ENCODE results near the gene HECW1. TPM values are rescaled to one million over a fixed set of nuclear protein-coding genes. Genes with fewer than 3 reads are reported as not detected.
"Not testable (repeated sequence)": the region's sequence is repeated elsewhere in the genome, so short reads cannot be mapped to it uniquely, and the experiment has no call there.

The HECW1 gene
- total and polyA plus RNA-seq, 5 experiments from 2014 or later = not detected

DNA sequence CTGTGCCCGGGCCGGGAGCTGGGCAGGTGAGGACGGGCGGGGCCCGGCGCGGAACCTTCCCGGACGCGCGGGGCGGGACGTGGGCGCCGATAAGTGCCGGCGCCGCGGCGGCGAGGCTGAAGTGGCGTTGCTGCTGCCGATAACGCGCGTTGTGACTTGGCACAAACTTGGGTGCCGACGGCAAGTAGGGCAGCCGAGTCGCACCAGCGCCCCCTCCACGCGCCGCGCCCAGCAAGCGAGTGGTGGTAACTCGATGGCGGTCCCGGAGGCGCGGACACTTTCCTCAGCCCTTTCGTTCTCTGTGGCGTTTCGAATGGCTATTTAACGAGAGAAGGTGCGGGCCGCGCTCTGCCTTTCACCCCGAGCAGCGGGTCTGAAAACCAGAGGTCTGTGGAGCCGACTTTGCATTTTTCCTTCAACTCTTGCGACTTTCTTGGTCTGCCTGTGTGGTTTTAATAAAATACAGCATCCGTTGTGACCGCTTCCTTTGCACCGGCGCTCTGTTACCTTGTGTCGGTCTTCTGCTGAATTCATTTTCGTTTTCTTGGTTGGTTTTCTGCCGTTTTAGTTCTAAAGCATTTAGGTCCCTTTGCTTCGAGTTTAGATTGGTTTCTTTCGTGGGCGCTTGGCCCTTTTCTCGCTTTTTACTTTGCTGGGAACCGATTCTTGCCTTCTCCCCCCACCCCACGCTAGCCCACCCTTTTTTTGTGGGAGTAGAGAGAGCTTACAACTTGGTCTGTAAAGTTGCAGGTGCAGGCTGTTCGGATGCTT lies 471.2 kb downstream of the HECW1 start:
- Mint-ChIP-seq H3K36me3 (peaks cover 3 to 23% (median 13%) of the 10 kb centered on the region in 3 donors), H3K9me3 (no peaks in the 10 kb centered on the region), H3K4me1 (peaks cover 10 to 41% (median 23%) of the 10 kb centered on the region in 4 donors), H3K27me3 (peaks cover 0 to 9% (median 3%) of the 10 kb centered on the region in 5 donors), H3K27ac (peak overlapping the region; percentile 90 to 99 (median 96)), H3K4me3 (peak overlapping the region; percentile 82 to 99 (median 94))
- peak; percentile 34 to 41 for ATAC-seq
- POLR2A ChIA-PET = interaction anchor here (0.6 to 11.5 kb wide), 24 partner anchors 9 to 285 kb away, joined by 3 to 373 read pairs (median 10); partner anchors contain the start of gene MRPS24
- peak; percentile 54 to 89 (median 71) for DNase-seq

GRCh38 chr7:43584195-43584586 lies 471.7 kb downstream of the HECW1 start:
- peaks cover 13 to 47% (median 29%) of the 10 kb centered on the region in 4 donors for H3K4me1 Mint-ChIP-seq

GRCh38 chr7:43584733-43585132 lies 472.3 kb downstream of the HECW1 start:
- POLR2A ChIA-PET = interaction anchor here (0.7 to 11.5 kb wide), 12 partner anchors 11 to 114 kb away, joined by 3 to 373 read pairs (median 20); no protein-coding TSS in a partner anchor
- H3K9me3 Mint-ChIP-seq, DNase-seq, H3K27me3 Mint-ChIP-seq, ATAC-seq: not testable (repeated sequence)
- Mint-ChIP-seq H3K36me3 (peaks cover 3 to 26% (median 13%) of the 10 kb centered on the region in 3 donors), H3K27ac (peak overlapping the region; percentile 90 to 99 (median 96)), H3K4me1 (peaks cover 17 to 51% (median 34%) of the 10 kb centered on the region in 4 donors), H3K4me3 (peak overlapping the region; percentile 82 to 99 (median 94))

More at GRCh38 chr7:43584195-43584586, 471.7 kb downstream of the HECW1 start:
- peaks cover 3 to 26% (median 13%) of the 10 kb centered on the region in 3 donors for H3K36me3 Mint-ChIP-seq
- H3K27ac Mint-ChIP-seq = peak overlapping the region; percentile 90 to 99 (median 96)
- H3K27me3 Mint-ChIP-seq = peaks cover 0 to 9% (median 3%) of the 10 kb centered on the region in 5 donors
- no peaks in the 10 kb centered on the region for H3K9me3 Mint-ChIP-seq
- DNase-seq = peak in 7 of 10 donors; percentile 13 to 67 (median 48)
- POLR2A ChIA-PET = interaction anchor here (0.6 to 11.5 kb wide), 11 partner anchors 11 to 285 kb away, joined by 3 to 373 read pairs (median 22); partner anchors contain the start of gene MRPS24
- peak overlapping the region; percentile 82 to 99 (median 94) for H3K4me3 Mint-ChIP-seq
- peak; percentile 3 to 5 for ATAC-seq

GRCh38 chr7:43585562-43585961 lies 473.1 kb downstream of the HECW1 start:
- Mint-ChIP-seq H3K4me1 (peaks cover 19 to 59% (median 42%) of the 10 kb centered on the region in 4 donors), H3K36me3 (peaks cover 3 to 33% (median 13%) of the 10 kb centered on the region in 3 donors), H3K9me3 (no peaks in the 10 kb centered on the region), H3K27me3 (peaks cover 0 to 9% (median 3%) of the 10 kb centered on the region in 5 donors), H3K27ac (peak overlapping the region; percentile 90 to 99 (median 96)), H3K4me3 (peak overlapping the region; percentile 82 to 99 (median 94))
- DNase-seq = peak in 2 of 10 donors; percentile 31 to 36
- POLR2A ChIA-PET = interaction anchor here (0.6 to 11.5 kb wide), 10 partner anchors 10 to 699 kb away, joined by 3 to 373 read pairs (median 26); no protein-coding TSS in a partner anchor
- no peak for ATAC-seq

- Mint-ChIP-seq H3K27me3 (peaks cover 0 to 9% (median 3%) of the 10 kb centered on the region in 5 donors), H3K4me3 (peak overlapping the region; percentile 89 to 99 (median 94)), H3K27ac (peak overlapping the region; percentile 90 to 99 (median 96)), H3K4me1 (peaks cover 23 to 66% (median 49%) of the 10 kb centered on the region in 4 donors), H3K36me3 (peaks cover 3 to 36% (median 13%) of the 10 kb centered on the region in 3 donors), H3K9me3 (no peaks in the 10 kb centered on the region)
- ATAC-seq (peak in 1 of 2 donors; percentile 52), DNase-seq (peak in 3 of 10 donors; percentile 48 to 73 (median 62))
- POLR2A ChIA-PET = interaction anchor here (0.5 to 11.5 kb wide), 11 partner anchors 9 to 700 kb away, joined by 3 to 373 read pairs (median 18); no protein-coding TSS in a partner anchor
Observed at GRCh38 chr7:43586251-43586900, 473.9 kb downstream of the HECW1 start.

- H3K36me3 Mint-ChIP-seq = peaks cover 7 to 38% (median 12%) of the 10 kb centered on the region in 3 donors
- DNase-seq (no peak), ATAC-seq (no peak)
- peak overlapping the region; percentile 63 to 99 (median 81) for H3K4me3 Mint-ChIP-seq
- peaks cover 0 to under 1% (median 0%) of the 10 kb centered on the region in 5 donors for H3K27me3 Mint-ChIP-seq
- H3K9me3 Mint-ChIP-seq = no peaks in the 10 kb centered on the region
- POLR2A ChIA-PET = interaction anchor here (0.9 to 11.5 kb wide), 7 partner anchors 19 to 110 kb away, joined by 3 to 373 read pairs (median 9); no protein-coding TSS in a partner anchor
- H3K4me1 Mint-ChIP-seq = peaks cover 33 to 80% (median 62%) of the 10 kb centered on the region in 4 donors
- peak overlapping the region; percentile 81 to 95 (median 90) for H3K27ac Mint-ChIP-seq
Observed at GRCh38 chr7:43588477-43589132, 476.2 kb downstream of the HECW1 start.

GRCh38 chr7:43589133-43589478 lies 476.7 kb downstream of the HECW1 start:
- POLR2A ChIA-PET = interaction anchor here (0.9 to 11.5 kb wide), 6 partner anchors 19 to 110 kb away, joined by 3 to 373 read pairs (median 8); no protein-coding TSS in a partner anchor
- peak overlapping the region; percentile 66 to 99 (median 81) for H3K4me3 Mint-ChIP-seq
- no peaks in the 10 kb centered on the region for H3K9me3 Mint-ChIP-seq
- DNase-seq (no peak), ATAC-seq (no peak)
- H3K4me1 Mint-ChIP-seq = peaks cover 37 to 85% (median 67%) of the 10 kb centered on the region in 4 donors
- H3K27me3 Mint-ChIP-seq = no peaks in the 10 kb centered on the region
- H3K36me3 Mint-ChIP-seq = peaks cover 7 to 38% (median 7%) of the 10 kb centered on the region in 3 donors
- peak overlapping the region; percentile 81 to 95 (median 90) for H3K27ac Mint-ChIP-seq

DNA sequence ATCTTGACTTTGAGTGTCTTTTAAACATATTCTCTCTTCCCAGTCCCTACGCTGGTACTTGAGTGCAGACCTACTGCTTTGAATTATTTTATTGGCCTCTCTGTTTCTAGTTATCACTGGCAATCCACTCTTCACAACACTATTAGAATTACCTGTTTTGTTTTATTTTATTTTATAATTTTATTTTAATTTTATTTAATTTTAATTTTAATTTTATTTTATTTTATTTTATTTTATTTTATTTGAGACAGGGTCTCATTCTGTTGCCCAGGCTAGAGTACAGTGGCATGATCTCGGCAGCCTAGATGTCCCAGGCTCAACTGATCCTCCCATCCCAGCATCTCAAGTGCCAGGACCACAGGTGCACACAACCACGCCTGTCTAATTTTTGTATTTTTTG lies 477.3 kb downstream of the HECW1 start:
- Mint-ChIP-seq H3K36me3 (peaks cover 3 to 34% (median 7%) of the 10 kb centered on the region in 3 donors), H3K4me1 (peaks cover 39 to 89% (median 72%) of the 10 kb centered on the region in 4 donors), H3K4me3 (peak overlapping the region; percentile 66 to 99 (median 78)), H3K9me3 (no peaks in the 10 kb centered on the region), H3K27ac (peak overlapping the region; percentile 82 to 94 (median 90)), H3K27me3 (no peaks in the 10 kb centered on the region)
- ATAC-seq (no peak), DNase-seq (no peak)
- POLR2A ChIA-PET = interaction anchor here (0.9 to 11.5 kb wide), 4 partner anchors 18 to 74 kb away, joined by 3 to 373 read pairs (median 8); no protein-coding TSS in a partner anchor

DNA sequence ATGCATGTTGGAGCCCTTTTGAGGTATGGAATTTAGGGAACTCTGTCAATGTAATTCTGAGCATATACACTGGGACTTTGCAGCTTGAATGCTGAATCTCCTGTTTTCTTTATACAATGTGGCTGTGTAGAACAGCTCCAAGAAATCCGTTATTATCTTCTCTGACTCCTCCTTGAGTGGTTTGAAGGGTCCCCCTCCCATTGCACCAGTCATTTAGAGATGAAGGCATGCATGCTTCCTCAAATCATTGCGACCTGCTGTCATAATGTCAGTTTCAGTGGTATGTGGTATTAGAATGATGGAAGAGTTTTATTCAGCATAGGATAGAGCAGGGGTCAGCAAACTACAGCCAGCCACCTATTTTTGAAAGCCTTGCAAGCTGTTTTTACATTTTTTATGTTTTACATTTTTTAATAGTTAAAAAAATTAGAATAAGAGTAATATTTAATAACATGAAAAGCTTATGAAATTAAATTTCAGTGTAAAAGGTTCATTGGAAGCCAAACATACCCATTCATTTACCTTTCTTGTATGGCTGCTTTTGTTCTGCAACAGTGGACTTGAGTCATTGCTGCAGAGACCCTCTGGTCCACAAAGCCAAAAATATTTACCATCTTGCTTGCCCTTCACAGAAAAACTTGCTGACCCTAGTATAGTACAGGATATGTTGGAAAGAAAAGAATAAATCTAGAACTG lies 478.6 kb downstream of the HECW1 start:
- POLR2A ChIA-PET = interaction anchor here (0.9 to 11.5 kb wide), 7 partner anchors 8 to 63 kb away, joined by 3 to 373 read pairs (median 4); partner anchors contain the start of gene STK17A
- no peaks in the 10 kb centered on the region for H3K9me3 Mint-ChIP-seq
- DNase-seq = no peak
- peaks cover 0 to 31% (median 3%) of the 10 kb centered on the region in 3 donors for H3K36me3 Mint-ChIP-seq
- peak overlapping the region; percentile 83 to 96 (median 92) for H3K27ac Mint-ChIP-seq
- H3K4me1 Mint-ChIP-seq = peaks cover 43 to 90% (median 83%) of the 10 kb centered on the region in 4 donors
- no peak for ATAC-seq
- peak overlapping the region; percentile 66 to 92 (median 85) for H3K4me3 Mint-ChIP-seq
- no peaks in the 10 kb centered on the region for H3K27me3 Mint-ChIP-seq

DNA sequence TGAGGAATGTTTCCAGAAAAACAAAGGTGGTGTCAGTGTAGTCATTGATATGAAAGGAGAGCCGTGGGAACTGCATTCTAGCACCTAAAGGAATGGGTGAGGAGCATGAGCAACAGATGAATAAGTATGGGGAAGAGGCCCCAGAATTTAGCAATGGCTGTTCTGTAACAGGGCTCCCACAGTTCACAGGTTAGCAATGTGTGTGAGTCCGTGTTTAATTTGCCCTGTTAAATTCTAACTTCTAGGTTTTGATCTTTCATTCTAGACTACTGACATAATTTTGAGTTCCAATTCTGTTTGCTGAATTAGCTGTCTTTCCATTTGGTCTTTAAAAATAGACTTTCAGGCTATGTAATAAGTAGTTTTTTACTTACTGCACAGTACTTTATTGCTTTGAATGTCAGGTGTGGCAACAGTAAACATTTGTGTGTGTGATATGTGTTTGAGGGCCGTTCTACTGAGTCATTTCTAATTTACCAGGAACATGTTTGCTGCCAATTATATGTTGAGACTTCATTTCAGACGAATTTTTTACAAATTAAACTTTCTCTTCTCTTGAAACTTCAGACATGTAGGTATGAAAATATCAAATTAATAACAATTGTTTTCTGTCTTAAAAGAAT lies 479.2 kb downstream of the HECW1 start:
- ATAC-seq (no peak), DNase-seq (no peak)
- no peaks in the 10 kb centered on the region for H3K27me3 Mint-ChIP-seq
- H3K4me1 Mint-ChIP-seq = peaks cover 43 to 92% (median 84%) of the 10 kb centered on the region in 4 donors
- H3K4me3 Mint-ChIP-seq = peak overlapping the region; percentile 66 to 92 (median 84)
- POLR2A ChIA-PET = interaction anchor here (0.7 to 11.5 kb wide), 6 partner anchors 8 to 53 kb away, joined by 3 to 373 read pairs (median 4); partner anchors contain the start of gene STK17A
- H3K36me3 Mint-ChIP-seq = peaks cover 0 to 36% (median 3%) of the 10 kb centered on the region in 3 donors
- peak overlapping the region; percentile 83 to 96 (median 92) for H3K27ac Mint-ChIP-seq
- no peaks in the 10 kb centered on the region for H3K9me3 Mint-ChIP-seq
